CD4-positive, alpha-beta T cell treated with Interferon gamma for 1 hour (primary cell): ENCODE measurements around the gene CLCN3.
"Not testable (repeated sequence)": the region's sequence is repeated elsewhere in the genome, so short reads cannot be mapped to it uniquely, and the experiment has no call there.

Source experiments
- DNase-seq: peaks from one replicate; pipeline ENCODE4 v3.0.0-alpha.2; 2020

The CLCN3 gene

GRCh38 chr4:169618986-169619385 is 1.4 kb upstream of the CLCN3 start:
- DNase-seq: no peak

GRCh38 chr4:169619518-169619957 is 840 bp upstream of the CLCN3 start:
- DNase-seq: peak; percentile 63

- DNase-seq: peak; percentile 21
Measured at GRCh38 chr4:169620880-169621248, 486 bp downstream of the CLCN3 start.

GRCh38 chr4:169621731-169622492 is 1.5 kb downstream of the CLCN3 start:
- DNase-seq: peak; percentile 48

- DNase-seq: no peak
Measured at GRCh38 chr4:169622566-169622965, 2.2 kb downstream of the CLCN3 start.

GRCh38 chr4:169624012-169624411 is 3.6 kb downstream of the CLCN3 start:
- not testable (repeated sequence) for DNase-seq

GRCh38 chr4:169625886-169626285 is 5.5 kb downstream of the CLCN3 start:
- no peak for DNase-seq

- DNase-seq: no peak
Measured at GRCh38 chr4:169626331-169627282, 6.2 kb downstream of the CLCN3 start.

- DNase-seq: no peak
Measured at GRCh38 chr4:169627307-169627706, 6.9 kb downstream of the CLCN3 start.

GRCh38 chr4:169628579-169628978 is 8.2 kb downstream of the CLCN3 start:
- DNase-seq: no peak

- DNase-seq: no peak
Measured at GRCh38 chr4:169630069-169630468, 9.7 kb downstream of the CLCN3 start.

- DNase-seq: no peak
Measured at GRCh38 chr4:169632896-169633295, 12.5 kb downstream of the CLCN3 start.

- DNase-seq: no peak
Measured at GRCh38 chr4:169634975-169635374, 14.6 kb downstream of the CLCN3 start.

- no peak for DNase-seq
Measured at GRCh38 chr4:169640261-169640870, 20.0 kb downstream of the CLCN3 start.

GRCh38 chr4:169644802-169645201 is 24.4 kb downstream of the CLCN3 start:
- no peak for DNase-seq

GRCh38 chr4:169645627-169646026 is 25.2 kb downstream of the CLCN3 start:
- DNase-seq: no peak

- DNase-seq: no peak
Measured at GRCh38 chr4:169649545-169650226, 29.3 kb downstream of the CLCN3 start.

GRCh38 chr4:169650227-169650936 is 30.0 kb downstream of the CLCN3 start:
- no peak for DNase-seq

GRCh38 chr4:169652535-169652934 is 32.2 kb downstream of the CLCN3 start:
- DNase-seq: no peak

GRCh38 chr4:169655401-169655800 is 35.0 kb downstream of the CLCN3 start:
- DNase-seq: no peak

GRCh38 chr4:169657470-169658107 is 37.2 kb downstream of the CLCN3 start:
- DNase-seq: no peak

- DNase-seq: no peak
Measured at GRCh38 chr4:169658196-169658595, 37.8 kb downstream of the CLCN3 start.
